K562 (cell line): ENCODE data around the gene ATAD2B. TPM values are rescaled to one million over a fixed set of nuclear protein-coding genes. Genes with fewer than 3 reads are reported as not detected.

ENCODE experiments used
- ARHGAP35 ChIP-seq: fragments of 450-650 bp; IDR thresholded peaks from 2 replicates; pipeline ENCODE4 v1.6.1; 2018; ENCODE audit not compliant: partially characterized antibody
- FOXM1 ChIP-seq, 2 experiments: fragments of 450-650 bp in 1 of 2; sonication (generic) in 1 of 2; formaldehyde crosslinking in 1 of 2; IDR thresholded peaks; 2 replicates each; pipeline versions ENCODE4 v1.6.1 to v1.9.0; 2017 to 2022; ENCODE audit warnings: low read depth in 2 of 2, mild to moderate bottlenecking in 2 of 2, missing genetic modification reagents in 1 of 2, moderate library complexity in 1 of 2
- MAFK ChIP-seq: IDR thresholded peaks from 2 replicates; pipeline ENCODE4 v1.6.1; 2011; ENCODE audit warnings: low read length, improper control_type of control experiment
- MTA2 ChIP-seq: fragments of 450-650 bp; IDR thresholded peaks from 2 replicates; pipeline ENCODE4 v1.6.1; 2016; ENCODE audit warnings: low read depth
- MTF1 ChIP-seq: fragments of 250-450 bp; sonication (Bioruptor Pico); IDR thresholded peaks from 2 replicates; pipeline ENCODE4 v1.9.0; 2021; ENCODE audit warnings: moderate library complexity, mild to moderate bottlenecking, inconsistent platforms, borderline replicate concordance
- MXI1 ChIP-seq: IDR thresholded peaks from 2 replicates; pipeline ENCODE4 v1.6.1; 2011; ENCODE audit warnings: low read depth, mild to moderate bottlenecking, improper control_type of control experiment, low read length
- POLR2B ChIP-seq: fragments of 450-650 bp; IDR thresholded peaks from 2 replicates; pipeline ENCODE4 v1.6.1; 2018; ENCODE audit warnings: low read depth; ENCODE audit not compliant: partially characterized antibody
- POLR2H ChIP-seq: IDR thresholded peaks from 2 replicates; pipeline ENCODE4 v1.6.1; 2016; ENCODE audit warnings: missing genetic modification characterization, low read depth, mild to moderate bottlenecking, control low read depth, missing compliant biosample characterization, moderate library complexity
- PTTG1 ChIP-seq: fragments of 450-650 bp; IDR thresholded peaks from 2 replicates; pipeline ENCODE4 v1.6.1; 2016; ENCODE audit warnings: low read depth, mild to moderate bottlenecking, missing genetic modification characterization, missing compliant biosample characterization
- SREBF2 ChIP-seq: sonication (generic); formaldehyde crosslinking; IDR thresholded peaks from 2 replicates; pipeline ENCODE4 v1.4.0; 2020; ENCODE audit warnings: mild to moderate bottlenecking, missing genetic modification reagents
- TAF15 ChIP-seq: fragments of 200-400 bp; formaldehyde crosslinking; IDR thresholded peaks from 2 replicates; pipeline ENCODE4 v1.6.1; 2017; ENCODE audit warnings: mild to moderate bottlenecking, low read depth, low read length, moderate library complexity
- ZFP36 ChIP-seq: fragments of 150-350 bp; IDR thresholded peaks from 2 replicates; pipeline ENCODE4 v1.6.1; 2018; ENCODE audit warnings: low read length, low read depth; ENCODE audit not compliant: partially characterized antibody
- ZNF3 ChIP-seq: fragments of 250-450 bp; sonication (Bioruptor Pico); IDR thresholded peaks from 2 replicates; pipeline ENCODE4 v1.5.0; 2021; ENCODE audit warnings: mild to moderate bottlenecking, moderate library complexity
- ZSCAN32 ChIP-seq: fragments of 450-650 bp; formaldehyde crosslinking; IDR thresholded peaks from 2 replicates; pipeline ENCODE4 v1.4.0; 2020; ENCODE audit warnings: mild to moderate bottlenecking, moderate library complexity
- ZZZ3 ChIP-seq: fragments of 450-650 bp; IDR thresholded peaks from 2 replicates; pipeline ENCODE4 v1.6.1; 2016; ENCODE audit warnings: antibody characterized with exemption, mild to moderate bottlenecking, moderate library complexity
- polyA plus RNA-seq, 8 experiments: library from polyadenylated mRNA; depleted of rRNA in 4 of 8; stranded (reverse) in 5 of 8; unstranded in 3 of 8; fragments of >200 nt; fragmentation: Nextera tagmentation in 2 of 8; fragmentation: Illumina TruSeq in 1 of 8; extraction: Ambion mirVana in 2 of 8; extraction: Trizol in 1 of 8; gene quantifications; 2 replicates each; pipeline versions ENCODE4 v1.2.1 to v1.2.3, GENCODE V29; 2011 to 2014; ENCODE audit warnings: inconsistent platforms in 1 of 8, missing spikeins in 1 of 8
- total RNA-seq, 7 experiments: library from RNA; depleted of rRNA in 6 of 7; stranded (reverse); fragments of >200 nt in 6 of 7; fragmentation: Illumina TruSeq in 2 of 7; extraction: Trizol in 2 of 7; gene quantifications; 2 replicates each; pipeline versions ENCODE4 v1.2.1 to v1.2.3, GENCODE V29; 2011 to 2021; ENCODE audit warnings: low replicate concordance in 1 of 7
- TF ChIP-seq, protein P1 (sequence below): fragments of 250-450 bp; sonication (Bioruptor Pico); IDR thresholded peaks from 2 replicates; pipeline ENCODE4 v1.8.0; 2022; ENCODE audit warnings: moderate library complexity, mild to moderate bottlenecking, inconsistent platforms
- TF ChIP-seq, protein P2 (sequence below), 2 experiments: IDR thresholded peaks in 1 of 2; conservative IDR thresholded peaks in 1 of 2; 2 replicates each; pipeline ENCODE4 v1.6.1; 2016; ENCODE audit warnings: low read depth in 2 of 2, mild to moderate bottlenecking in 1 of 2, missing compliant biosample characterization in 1 of 2, missing genetic modification characterization in 1 of 2, moderate library complexity in 1 of 2
- TF ChIP-seq, protein P3 (sequence below): fragments of 450-650 bp; IDR thresholded peaks from 2 replicates; pipeline ENCODE4 v1.6.1; 2017; ENCODE audit warnings: antibody characterized with exemption
- TF ChIP-seq, protein P4 (sequence below): fragments of 150-350 bp; conservative IDR thresholded peaks from 2 replicates; pipeline ENCODE4 v1.6.1; 2014; ENCODE audit warnings: low read length

Gene ATAD2B
- total and polyA plus RNA-seq, 9 of the 15 experiments (the other 6 are each of a cell fraction or from before 2014, with no cell fraction given), result 3.2 to 21.6 (median 11.4) TPM

DNA sequence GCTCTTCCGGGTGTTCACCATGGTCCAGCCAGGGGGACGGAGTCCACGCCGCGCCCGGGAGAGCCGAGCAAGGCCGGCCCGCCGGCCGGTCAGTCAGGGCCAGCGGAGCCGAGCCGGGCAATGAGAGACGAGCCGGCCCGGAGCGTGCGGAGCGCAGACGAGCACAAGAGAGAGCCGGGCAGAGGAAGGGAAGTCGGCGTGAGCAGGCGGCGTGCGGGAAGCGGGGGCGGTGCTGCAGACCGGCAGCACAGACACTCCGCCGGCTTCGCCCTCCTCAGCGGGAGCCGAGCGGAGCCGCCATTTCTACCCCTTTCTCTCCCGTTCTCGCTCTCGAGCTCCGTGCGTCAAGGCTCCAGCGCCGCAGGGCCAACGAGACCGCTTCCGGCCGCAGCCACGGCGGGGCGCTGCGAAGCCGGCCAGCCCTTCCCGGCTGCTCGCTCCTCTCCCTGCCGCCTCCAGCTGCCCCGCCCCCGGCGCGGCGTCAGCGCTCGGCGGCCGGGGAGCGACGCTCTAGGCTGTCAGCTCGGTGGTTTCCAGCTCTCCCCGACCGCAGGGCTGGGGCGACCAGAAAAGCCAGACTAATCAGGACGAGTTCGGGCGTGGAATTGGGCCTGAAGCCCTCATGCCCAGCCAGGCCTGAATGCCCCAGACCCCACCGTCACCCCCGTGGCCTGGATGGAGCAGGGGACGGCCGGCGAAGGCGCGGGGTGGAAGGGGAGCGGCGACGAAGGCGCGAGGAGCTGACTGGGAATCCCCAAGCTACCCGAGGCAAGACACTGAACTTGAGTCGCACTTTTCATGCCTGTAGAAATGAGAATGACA lies at the start of gene ATAD2B (continued):
- TF ChIP-seq FOXM1 (IDR thresholded peaks at IDR 0.05; ENCODE audit: low read depth) (no peak), FOXM1 (CRISPR knock-in tag; IDR thresholded peaks at IDR 0.05; ENCODE audit: low read depth) (0 out of 2 replicates have a peak, but pooled peaks have one; percentile 64), TAF15 (no peak), SREBF2 (CRISPR knock-in tag) (no peak), ZFP36 (no peak), POLR2H (tag) (peak; percentile 65), MXI1 (no peak; the same call in 1 of the 2 replicates), ZSCAN32 (CRISPR knock-in tag) (no peak), MTA2 (no peak), ZNF3 (CRISPR knock-in tag) (no peak), MAFK (no peak), ZZZ3 (no peak), POLR2B (peak; percentile 80), ARHGAP35 (no peak), MTF1 (no peak), PTTG1 (no peak)
- TF ChIP-seq, protein P1, sequence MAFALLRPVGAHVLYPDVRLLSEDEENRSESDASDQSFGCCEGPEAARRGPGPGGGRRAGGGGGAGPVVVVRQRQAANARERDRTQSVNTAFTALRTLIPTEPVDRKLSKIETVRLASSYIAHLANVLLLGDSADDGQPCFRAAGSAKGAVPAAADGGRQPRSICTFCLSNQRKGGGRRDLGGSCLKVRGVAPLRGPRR (CRISPR knock-in tag), result no peak
- TF ChIP-seq, protein P2, sequence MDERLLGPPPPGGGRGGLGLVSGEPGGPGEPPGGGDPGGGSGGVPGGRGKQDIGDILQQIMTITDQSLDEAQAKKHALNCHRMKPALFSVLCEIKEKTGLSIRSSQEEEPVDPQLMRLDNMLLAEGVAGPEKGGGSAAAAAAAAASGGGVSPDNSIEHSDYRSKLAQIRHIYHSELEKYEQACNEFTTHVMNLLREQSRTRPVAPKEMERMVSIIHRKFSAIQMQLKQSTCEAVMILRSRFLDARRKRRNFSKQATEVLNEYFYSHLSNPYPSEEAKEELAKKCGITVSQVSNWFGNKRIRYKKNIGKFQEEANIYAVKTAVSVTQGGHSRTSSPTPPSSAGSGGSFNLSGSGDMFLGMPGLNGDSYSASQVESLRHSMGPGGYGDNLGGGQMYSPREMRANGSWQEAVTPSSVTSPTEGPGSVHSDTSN (CRISPR knock-in tag; IDR thresholded peaks at IDR 0.05; ENCODE audit: low read depth), result no peak
- TF ChIP-seq, protein P2 (tag; conservative IDR thresholded peaks at IDR 0.05; ENCODE audit: low read depth), result no peak
- TF ChIP-seq, protein P3, sequence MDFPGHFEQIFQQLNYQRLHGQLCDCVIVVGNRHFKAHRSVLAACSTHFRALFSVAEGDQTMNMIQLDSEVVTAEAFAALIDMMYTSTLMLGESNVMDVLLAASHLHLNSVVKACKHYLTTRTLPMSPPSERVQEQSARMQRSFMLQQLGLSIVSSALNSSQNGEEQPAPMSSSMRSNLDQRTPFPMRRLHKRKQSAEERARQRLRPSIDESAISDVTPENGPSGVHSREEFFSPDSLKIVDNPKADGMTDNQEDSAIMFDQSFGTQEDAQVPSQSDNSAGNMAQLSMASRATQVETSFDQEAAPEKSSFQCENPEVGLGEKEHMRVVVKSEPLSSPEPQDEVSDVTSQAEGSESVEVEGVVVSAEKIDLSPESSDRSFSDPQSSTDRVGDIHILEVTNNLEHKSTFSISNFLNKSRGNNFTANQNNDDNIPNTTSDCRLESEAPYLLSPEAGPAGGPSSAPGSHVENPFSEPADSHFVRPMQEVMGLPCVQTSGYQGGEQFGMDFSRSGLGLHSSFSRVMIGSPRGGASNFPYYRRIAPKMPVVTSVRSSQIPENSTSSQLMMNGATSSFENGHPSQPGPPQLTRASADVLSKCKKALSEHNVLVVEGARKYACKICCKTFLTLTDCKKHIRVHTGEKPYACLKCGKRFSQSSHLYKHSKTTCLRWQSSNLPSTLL, result no peak
- TF ChIP-seq, protein P4, sequence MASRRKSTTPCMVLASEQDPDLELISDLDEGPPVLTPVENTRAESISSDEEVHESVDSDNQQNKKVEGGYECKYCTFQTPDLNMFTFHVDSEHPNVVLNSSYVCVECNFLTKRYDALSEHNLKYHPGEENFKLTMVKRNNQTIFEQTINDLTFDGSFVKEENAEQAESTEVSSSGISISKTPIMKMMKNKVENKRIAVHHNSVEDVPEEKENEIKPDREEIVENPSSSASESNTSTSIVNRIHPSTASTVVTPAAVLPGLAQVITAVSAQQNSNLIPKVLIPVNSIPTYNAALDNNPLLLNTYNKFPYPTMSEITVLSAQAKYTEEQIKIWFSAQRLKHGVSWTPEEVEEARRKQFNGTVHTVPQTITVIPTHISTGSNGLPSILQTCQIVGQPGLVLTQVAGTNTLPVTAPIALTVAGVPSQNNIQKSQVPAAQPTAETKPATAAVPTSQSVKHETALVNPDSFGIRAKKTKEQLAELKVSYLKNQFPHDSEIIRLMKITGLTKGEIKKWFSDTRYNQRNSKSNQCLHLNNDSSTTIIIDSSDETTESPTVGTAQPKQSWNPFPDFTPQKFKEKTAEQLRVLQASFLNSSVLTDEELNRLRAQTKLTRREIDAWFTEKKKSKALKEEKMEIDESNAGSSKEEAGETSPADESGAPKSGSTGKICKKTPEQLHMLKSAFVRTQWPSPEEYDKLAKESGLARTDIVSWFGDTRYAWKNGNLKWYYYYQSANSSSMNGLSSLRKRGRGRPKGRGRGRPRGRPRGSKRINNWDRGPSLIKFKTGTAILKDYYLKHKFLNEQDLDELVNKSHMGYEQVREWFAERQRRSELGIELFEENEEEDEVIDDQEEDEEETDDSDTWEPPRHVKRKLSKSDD, result 0 out of 2 replicates have a peak, but pooled peaks have one; percentile 76
